Esophagus mucosa (tissue), 1 donor: ENCODE data around the gene SLC45A1. TPM values are rescaled to one million over a fixed set of nuclear protein-coding genes. Genes with fewer than 3 reads are reported as not detected.

Experiments
- ATAC-seq: fragments of 200-7000 bp; cut with Tn5 transposase; one replicate; pipeline ENCODE4 v1.9.1; 2020
- total RNA-seq: library from RNA; stranded (reverse); gene quantifications from one replicate; pipeline ENCODE4 v1.2.4, GENCODE V29; 2023
- donor health status: DM: yes; HTN: yes; CAD: no.

The SLC45A1 gene
- total RNA-seq, 1 donor from 2014 or later = 0.20 TPM

GRCh38 chr1:8389958-8390535 is 72.1 kb downstream of the SLC45A1 start:
- no peak for ATAC-seq

- ATAC-seq = no peak
These were observed 72.8 kb downstream of the SLC45A1 start for GRCh38 chr1:8390707-8391106.

GRCh38 chr1:8392522-8392921 is 74.6 kb downstream of the SLC45A1 start:
- no peak for ATAC-seq
